RPMI8226 (cell line): ENCODE results near the gene RPTOR.

ENCODE experiments used
- DNase-seq: peaks from one replicate; pipeline ENCODE4 v3.0.0-alpha.2; 2015

The RPTOR gene

GRCh38 chr17:80971704-80972304 lies 427.2 kb downstream of the RPTOR start:
- no peak for DNase-seq

- DNase-seq, result no peak
These were observed 432.1 kb downstream of the RPTOR start for GRCh38 chr17:80976701-80977100.

GRCh38 chr17:80977172-80977571 lies 432.5 kb downstream of the RPTOR start:
- no peak for DNase-seq

- no peak for DNase-seq
These were observed 434.2 kb downstream of the RPTOR start for GRCh38 chr17:80978499-80979497.

GRCh38 chr17:80979547-80980378 lies 435.1 kb downstream of the RPTOR start:
- DNase-seq, result no peak

- no peak for DNase-seq
These were observed 435.9 kb downstream of the RPTOR start for GRCh38 chr17:80980397-80981061.

GRCh38 chr17:80981062-80981902 lies 436.6 kb downstream of the RPTOR start:
- DNase-seq, result peak; percentile 42

GRCh38 chr17:80981929-80982425 lies 437.3 kb downstream of the RPTOR start:
- DNase-seq, result no peak

- DNase-seq, result no peak
These were observed 437.9 kb downstream of the RPTOR start for GRCh38 chr17:80982426-80982974.

GRCh38 chr17:80983545-80983944 lies 438.9 kb downstream of the RPTOR start:
- no peak for DNase-seq

GRCh38 chr17:80984749-80985148 lies 440.1 kb downstream of the RPTOR start:
- DNase-seq, result peak; percentile 52

- peak; percentile 73 for DNase-seq
These were observed 441.4 kb downstream of the RPTOR start for GRCh38 chr17:80986046-80986445.

GRCh38 chr17:80986816-80987475 lies 442.3 kb downstream of the RPTOR start:
- DNase-seq, result no peak

GRCh38 chr17:80987941-80988461 lies 443.4 kb downstream of the RPTOR start:
- no peak for DNase-seq

GRCh38 chr17:80989586-80989913 lies 444.9 kb downstream of the RPTOR start:
- no peak for DNase-seq

- no peak for DNase-seq
These were observed 446.4 kb downstream of the RPTOR start for GRCh38 chr17:80990921-80991644.

- peak; percentile 91 for DNase-seq
These were observed 447.0 kb downstream of the RPTOR start, which contains the start of gene CHMP6 for GRCh38 chr17:80991645-80992076. TSS of gene CHMP6 (plus strand) at chr17:80991841. CDS start at chr17:80991919, 78 bp downstream.

- DNase-seq, result no peak
These were observed 447.7 kb downstream of the RPTOR start for GRCh38 chr17:80992077-80992947.
